Measurements from ENCODE around the gene ZFP92. TPM values are rescaled to one million over a fixed set of nuclear protein-coding genes. Genes with fewer than 3 reads are reported as not detected.

ZFP92 gene
- total RNA-seq, 1 donor from 2014 or later: not detected

DNA sequence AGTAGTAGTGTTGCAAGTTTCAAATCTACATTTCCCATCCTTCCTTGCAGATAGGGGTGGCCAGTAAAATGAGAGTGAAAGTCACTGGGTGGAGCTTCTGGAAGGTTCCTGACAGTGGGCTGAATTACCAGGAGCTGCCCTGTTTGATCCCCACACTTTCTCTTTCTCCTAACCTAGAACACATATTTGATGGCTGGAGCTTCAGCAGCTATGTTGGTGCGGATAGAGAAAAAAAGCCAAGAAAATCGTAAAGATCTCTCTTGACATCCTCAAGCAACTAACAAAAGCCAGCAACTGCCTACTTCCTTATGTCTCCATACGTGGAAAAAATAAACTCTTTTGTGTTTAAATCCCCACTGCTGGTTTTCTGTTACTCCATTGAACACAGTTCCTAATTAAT is 45.2 kb upstream of the ZFP92 start:
- Histone ChIP-seq H3K27me3 (no peaks in the 10 kb centered on the region), H3K79me2 (ENCODE audit: low read depth) (no peaks in the 10 kb centered on the region), H3K36me3 (no peaks in the 10 kb centered on the region), H2AFZ (replicated peaks) (no peak overlapping the region), H3K27ac (no peak overlapping the region), H3K4me2 (no peak overlapping the region), H3K4me1 (no peaks in the 10 kb centered on the region), H3K9me3 (ENCODE audit: low read depth) (no peaks in the 10 kb centered on the region), H4K20me1 (ENCODE audit: low read depth) (no peaks in the 10 kb centered on the region), H3F3A (ENCODE audit: low read depth) (no peaks in the 10 kb centered on the region), H3K4me3 (no peak overlapping the region), H3K9ac (no peak overlapping the region)
- DNase-seq (ENCODE audit: low spot score): no peak
- no peak for TF ChIP-seq EZH2 (IDR thresholded peaks at IDR 0.05)
- TF ChIP-seq CTCF (IDR thresholded peaks at IDR 0.05): no peak
- TF ChIP-seq EZH2phosphoT487 (IDR thresholded peaks at IDR 0.05): no peak
- Mint-ChIP-seq H3K36me3 (no peaks in the 10 kb centered on the region), H3K27me3 (ENCODE audit: insufficient read depth, low read depth) (peaks cover 3% of the 10 kb centered on the region), H3K4me3 (no peak overlapping the region), H3K9me3 (peaks cover 9% of the 10 kb centered on the region), H3K4me1 (peaks cover 3% of the 10 kb centered on the region), H3K27ac (no peak overlapping the region)

GRCh38 chrX:153366878-153367538 is 44.3 kb upstream of the ZFP92 start:
- no peak overlapping the region for H3K27ac Mint-ChIP-seq
- H3K4me3 Mint-ChIP-seq: no peak overlapping the region
- TF ChIP-seq CTCF (IDR thresholded peaks at IDR 0.05) (no peak), EZH2phosphoT487 (IDR thresholded peaks at IDR 0.05) (no peak), EZH2 (IDR thresholded peaks at IDR 0.05) (no peak)

GRCh38 chrX:153370293-153371055 is 40.8 kb upstream of the ZFP92 start:
- Histone ChIP-seq H3K9ac (no peak overlapping the region), H3K4me3 (no peak overlapping the region), H3K36me3 (no peaks in the 10 kb centered on the region), H3K4me2 (no peak overlapping the region), H4K20me1 (ENCODE audit: low read depth) (no peaks in the 10 kb centered on the region), H2AFZ (replicated peaks) (no peak overlapping the region), H3K4me1 (no peaks in the 10 kb centered on the region), H3K9me3 (ENCODE audit: low read depth) (no peaks in the 10 kb centered on the region), H3F3A (ENCODE audit: low read depth) (no peaks in the 10 kb centered on the region), H3K27me3 (no peaks in the 10 kb centered on the region), H3K27ac (no peak overlapping the region), H3K79me2 (ENCODE audit: low read depth) (no peaks in the 10 kb centered on the region)
- Mint-ChIP-seq H3K4me1 (no peaks in the 10 kb centered on the region), H3K27me3 (ENCODE audit: insufficient read depth, low read depth) (no peaks in the 10 kb centered on the region), H3K27ac (no peak overlapping the region), H3K4me3 (no peak overlapping the region), H3K9me3 (peaks cover 10% of the 10 kb centered on the region), H3K36me3 (no peaks in the 10 kb centered on the region)
- DNase-seq (ENCODE audit: low spot score): no peak
- TF ChIP-seq EZH2 (IDR thresholded peaks at IDR 0.05) (no peak), CTCF (IDR thresholded peaks at IDR 0.05) (no peak), EZH2phosphoT487 (IDR thresholded peaks at IDR 0.05) (no peak)

More at GRCh38 chrX:153366878-153367538, 44.3 kb upstream of the ZFP92 start:
- H3K9ac ChIP-seq: no peak overlapping the region
- no peak overlapping the region for H2AFZ ChIP-seq (replicated peaks)
- no peaks in the 10 kb centered on the region for H3K79me2 ChIP-seq (ENCODE audit: low read depth)
- H3K27me3 ChIP-seq: no peaks in the 10 kb centered on the region
- H3K4me2 ChIP-seq: no peak overlapping the region
- no peak overlapping the region for H3K4me3 ChIP-seq
- no peaks in the 10 kb centered on the region for H3K36me3 Mint-ChIP-seq
- H3K27me3 Mint-ChIP-seq (ENCODE audit: insufficient read depth, low read depth): peaks cover 2% of the 10 kb centered on the region
- no peaks in the 10 kb centered on the region for H3F3A ChIP-seq (ENCODE audit: low read depth)
- DNase-seq (ENCODE audit: low spot score): no peak
- no peak overlapping the region for H3K27ac ChIP-seq
- no peaks in the 10 kb centered on the region for H4K20me1 ChIP-seq (ENCODE audit: low read depth)
- no peaks in the 10 kb centered on the region for H3K9me3 ChIP-seq (ENCODE audit: low read depth)
- no peaks in the 10 kb centered on the region for H3K36me3 ChIP-seq
- H3K4me1 Mint-ChIP-seq: peaks cover 2% of the 10 kb centered on the region
- no peaks in the 10 kb centered on the region for H3K4me1 ChIP-seq
- peaks cover 8% of the 10 kb centered on the region for H3K9me3 Mint-ChIP-seq

All from neural progenitor cell (in vitro differentiated cells).